HG02798 (cell line): ENCODE data around the gene RGP1.

Experiments used
- ATAC-seq: cut with Tn5 transposase; IDR thresholded peaks from one replicate; pipeline ENCODE4 v1.9.1; 2021; ENCODE audit warnings: mild to moderate bottlenecking; ENCODE audit not compliant: unreplicated experiment, poor library complexity

Gene RGP1

GRCh38 chr9:35766997-35767396 is 17.9 kb downstream of the RGP1 start:
- no peak for ATAC-seq

- no peak for ATAC-seq
Measured at GRCh38 chr9:35767458-35767857, 18.4 kb downstream of the RGP1 start.

GRCh38 chr9:35769763-35770162 is 20.7 kb downstream of the RGP1 start:
- no peak for ATAC-seq

GRCh38 chr9:35771075-35771433 is 22.0 kb downstream of the RGP1 start:
- no peak for ATAC-seq

GRCh38 chr9:35771534-35771933 is 22.4 kb downstream of the RGP1 start:
- no peak for ATAC-seq

- ATAC-seq: no peak
Measured at GRCh38 chr9:35771943-35772342, 22.9 kb downstream of the RGP1 start.

- no peak for ATAC-seq
Measured at GRCh38 chr9:35774907-35775635, 26.0 kb downstream of the RGP1 start.

- ATAC-seq: no peak
Measured at GRCh38 chr9:35776018-35776417, 26.9 kb downstream of the RGP1 start.

GRCh38 chr9:35778496-35778895 is 29.4 kb downstream of the RGP1 start:
- no peak for ATAC-seq

GRCh38 chr9:35781066-35781465 is 32.0 kb downstream of the RGP1 start:
- ATAC-seq: no peak

- ATAC-seq: no peak
Measured at GRCh38 chr9:35783418-35783817, 34.3 kb downstream of the RGP1 start.

GRCh38 chr9:35789541-35789940 is 40.5 kb downstream of the RGP1 start:
- no peak for ATAC-seq

- no peak for ATAC-seq
Measured at GRCh38 chr9:35790025-35790384, 40.9 kb downstream of the RGP1 start.

GRCh38 chr9:35790385-35791296 is 41.6 kb downstream of the RGP1 start:
- ATAC-seq: peak; percentile 62

- no peak for ATAC-seq
Measured at GRCh38 chr9:35791297-35791921, 42.3 kb downstream of the RGP1 start, which contains the start of gene NPR2. Gene NPR2 (plus strand): TSS chr9:35791591. CDS start chr9:35792409, 818 bp downstream.

GRCh38 chr9:35792024-35792813 is 43.1 kb downstream of the RGP1 start:
- no peak for ATAC-seq

GRCh38 chr9:35792826-35793225 is 43.7 kb downstream of the RGP1 start:
- ATAC-seq: no peak

GRCh38 chr9:35793461-35793860 is 44.4 kb downstream of the RGP1 start:
- ATAC-seq: no peak

GRCh38 chr9:35795695-35796094 is 46.6 kb downstream of the RGP1 start:
- no peak for ATAC-seq
